SU-DHL-6 (cell line): ENCODE measurements around the gene SLC39A8.

Experiments used
- H2AFZ ChIP-seq: fragments of 200-600 bp; sonication (generic); 2 replicates; pipeline ENCODE4 v1.6.1; 2014; ENCODE audit warnings: low read depth, mild to moderate bottlenecking, moderate library complexity, mixed read lengths, antibody characterized with exemption, low read length; ENCODE audit not compliant: severe bottlenecking
- H3F3A ChIP-seq: fragments of 200-600 bp; shearing (Covaris generic); 2 replicates; pipeline ENCODE4 v1.6.0; 2016; ENCODE audit warnings: antibody characterized with exemption, mild to moderate bottlenecking; ENCODE audit not compliant: insufficient read depth
- H3K27ac ChIP-seq: fragments of 200-600 bp; sonication (generic); 2 replicates; pipeline ENCODE4 v1.5.1; 2016; ENCODE audit warnings: low read depth, mild to moderate bottlenecking, low read length, moderate library complexity, mixed read lengths
- H3K27me3 ChIP-seq: fragments of 200-600 bp; sonication (generic), shearing (Covaris generic); 2 replicates; pipeline ENCODE4 v1.6.0; 2014; ENCODE audit warnings: mild to moderate bottlenecking, low read length
- H3K36me3 ChIP-seq: fragments of 200-600 bp; sonication (generic); 2 replicates; pipeline ENCODE4 v1.6.1; 2014; ENCODE audit warnings: mild to moderate bottlenecking, low read length, mixed read lengths
- H3K4me2 ChIP-seq: fragments of 300-600, 200-600 bp; shearing (Covaris generic), sonication (generic); 2 replicates; pipeline ENCODE4 v1.6.0; 2014; ENCODE audit warnings: low read length, low read depth, mild to moderate bottlenecking; ENCODE audit not compliant: poor library complexity, severe bottlenecking
- H3K4me3 ChIP-seq: fragments of 200-600 bp; sonication (generic); 2 replicates; pipeline ENCODE4 v1.5.1; 2014; ENCODE audit warnings: antibody characterized with exemption, low read length, mild to moderate bottlenecking, mixed read lengths; ENCODE audit not compliant: insufficient read depth, poor library complexity, severe bottlenecking
- H3K79me2 ChIP-seq: fragments of 200-600 bp; sonication (generic); 2 replicates; pipeline ENCODE4 v1.6.1; 2014; ENCODE audit warnings: mild to moderate bottlenecking, low read length, moderate library complexity; ENCODE audit not compliant: insufficient read depth
- H3K9ac ChIP-seq: fragments of 200-600 bp; sonication (generic); 2 replicates; pipeline ENCODE4 v1.7.0; 2014; ENCODE audit warnings: mild to moderate bottlenecking, low read length
- H3K9me2 ChIP-seq: fragments of 200-600 bp; sonication (generic); replicated peaks from 2 replicates; pipeline ENCODE4 v1.6.1; 2014; ENCODE audit warnings: low read length; ENCODE audit not compliant: insufficient read depth
- H3K9me3 ChIP-seq: fragments of 200-600 bp; sonication (generic); 2 replicates; pipeline ENCODE4 v1.6.1; 2014; ENCODE audit warnings: low read length, mixed read lengths; ENCODE audit not compliant: insufficient read depth
- H4K20me1 ChIP-seq: fragments of 200-600 bp; sonication (generic); 2 replicates; pipeline ENCODE4 v1.6.1; 2014; ENCODE audit warnings: low read depth, mild to moderate bottlenecking, antibody characterized with exemption, low read length, moderate library complexity, mixed read lengths
- CTCF ChIP-seq: fragments of 200-600 bp; sonication (generic); IDR thresholded peaks from one replicate; pipeline ENCODE4 v1.5.1; 2017; ENCODE audit warnings: antibody characterized with exemption, mild to moderate bottlenecking, low read length, moderate library complexity; ENCODE audit not compliant: insufficient read depth, poor library complexity, severe bottlenecking
- EZH2phosphoT487 ChIP-seq: fragments of 200-600 bp; sonication (generic), shearing (Covaris generic); conservative IDR thresholded peaks from 2 replicates; pipeline ENCODE4 v1.6.1; 2018; ENCODE audit warnings: mild to moderate bottlenecking, antibody characterized with exemption, low read length, moderate library complexity, mixed read lengths

The SLC39A8 gene

GRCh38 chr4:102259702-102260101 is 85.6 kb downstream of the SLC39A8 start:
- no peak overlapping the region for H3K9ac ChIP-seq
- H3K36me3 ChIP-seq: peaks cover 3% of the 10 kb centered on the region; the same call in 1 of the 2 replicates
- H3K27me3 ChIP-seq: no peaks in the 10 kb centered on the region
- TF ChIP-seq CTCF: no peak
- TF ChIP-seq EZH2phosphoT487: no peak
- H3K27ac ChIP-seq: no peak overlapping the region
- no peaks in the 10 kb centered on the region for H4K20me1 ChIP-seq
- H3K79me2 ChIP-seq: no peaks in the 10 kb centered on the region
- H3K9me3 ChIP-seq: no peaks in the 10 kb centered on the region
- no peaks in the 10 kb centered on the region for H3K9me2 ChIP-seq
- H3K4me3 ChIP-seq: no peak overlapping the region
- no peak overlapping the region for H3K4me2 ChIP-seq
- no peaks in the 10 kb centered on the region for H3F3A ChIP-seq
- H2AFZ ChIP-seq: no peak overlapping the region

- no peak for TF ChIP-seq EZH2phosphoT487
- TF ChIP-seq CTCF: no peak
- H3F3A ChIP-seq: no peaks in the 10 kb centered on the region
- H3K27me3 ChIP-seq: no peaks in the 10 kb centered on the region
- no peaks in the 10 kb centered on the region for H3K9me3 ChIP-seq
- H3K4me3 ChIP-seq: no peak overlapping the region
- no peak overlapping the region for H2AFZ ChIP-seq
- no peaks in the 10 kb centered on the region for H3K79me2 ChIP-seq
- no peak overlapping the region for H3K27ac ChIP-seq
- H3K9ac ChIP-seq: no peak overlapping the region
- H3K4me2 ChIP-seq: no peak overlapping the region
- no peaks in the 10 kb centered on the region for H4K20me1 ChIP-seq
- H3K36me3 ChIP-seq: peaks cover 3% of the 10 kb centered on the region; the same call in 1 of the 2 replicates
- no peaks in the 10 kb centered on the region for H3K9me2 ChIP-seq
Observed at GRCh38 chr4:102259081-102259480, 86.2 kb downstream of the SLC39A8 start.

- no peaks in the 10 kb centered on the region for H4K20me1 ChIP-seq
- H3K9me2 ChIP-seq: no peaks in the 10 kb centered on the region
- H3K79me2 ChIP-seq: no peaks in the 10 kb centered on the region
- TF ChIP-seq CTCF: no peak
- no peak for TF ChIP-seq EZH2phosphoT487
- no peaks in the 10 kb centered on the region for H3K9me3 ChIP-seq
- H3K4me3 ChIP-seq: no peak overlapping the region
- H3K27me3 ChIP-seq: no peaks in the 10 kb centered on the region
- H3F3A ChIP-seq: no peaks in the 10 kb centered on the region
- no peak overlapping the region for H3K4me2 ChIP-seq
- no peak overlapping the region for H3K27ac ChIP-seq
- H2AFZ ChIP-seq: no peak overlapping the region
- no peaks in the 10 kb centered on the region for H3K36me3 ChIP-seq
- H3K9ac ChIP-seq: no peak overlapping the region
Observed at GRCh38 chr4:102256321-102256720, 89.0 kb downstream of the SLC39A8 start.
